ENCODE measurements around the gene MTMR10. TPM values are rescaled to one million over a fixed set of nuclear protein-coding genes. Genes with fewer than 3 reads are reported as not detected.

Gene MTMR10
- total and polyA plus RNA-seq, 2 experiments from 2014 or later: 4.3 to 11.3 TPM

GRCh38 chr15:31019986-31020385, 28.6 kb upstream of the MTMR10 start:
- no peak for ATAC-seq
- H3K27ac Mint-ChIP-seq: no peak overlapping the region

GRCh38 chr15:31017311-31017710, 25.9 kb upstream of the MTMR10 start:
- Mint-ChIP-seq H3K9me3 (no peaks in the 10 kb centered on the region), H3K27ac (no peak overlapping the region), H3K36me3 (ENCODE audit: low read depth) (no peaks in the 10 kb centered on the region), H3K4me1 (peaks cover 20% of the 10 kb centered on the region), H3K4me3 (no peak overlapping the region), H3K27me3 (ENCODE audit: insufficient read depth, low read depth, poor library complexity) (no peaks in the 10 kb centered on the region)
- no peaks in the 10 kb centered on the region for H3F3A ChIP-seq (replicated peaks; ENCODE audit: low read depth)
- no peak overlapping the region for H3K4me2 ChIP-seq
- H3K27me3 ChIP-seq (ENCODE audit: insufficient read depth): no peaks in the 10 kb centered on the region
- H3K4me1 ChIP-seq (ENCODE audit: insufficient read depth): peaks cover 10% of the 10 kb centered on the region; the same call in 1 of the 2 replicates
- no peaks in the 10 kb centered on the region for H3K36me3 ChIP-seq (ENCODE audit: insufficient read depth)
- H3K9me2 ChIP-seq (ENCODE audit: insufficient read depth): no peaks in the 10 kb centered on the region; the same call in 1 of the 2 replicates
- no peak overlapping the region for H2AFZ ChIP-seq
- no peak for DNase-seq (ENCODE audit: low spot score)
- no peaks in the 10 kb centered on the region for H3K79me2 ChIP-seq (replicated peaks; ENCODE audit: insufficient read depth)
- H4K20me1 ChIP-seq (replicated peaks; ENCODE audit: insufficient read depth): no peaks in the 10 kb centered on the region
- no peak overlapping the region for H3K27ac ChIP-seq (ENCODE audit: low read depth)
- no peak for ATAC-seq
- H3K4me3 ChIP-seq: no peak overlapping the region
- TF ChIP-seq JUNB (IDR thresholded peaks at IDR 0.05; ENCODE audit: unreplicated experiment) (no peak), ZNF331 (CRISPR knock-in tag; IDR thresholded peaks at IDR 0.05; ENCODE audit: low read depth) (no peak), REST (IDR thresholded peaks at IDR 0.05; ENCODE audit: unreplicated experiment) (no peak), POLR2AphosphoS5 (IDR thresholded peaks at IDR 0.05; ENCODE audit: low read depth) (no peak), EZH2phosphoT487 (IDR thresholded peaks at IDR 0.05; ENCODE audit: unreplicated experiment) (no peak)
- TF ChIP-seq, protein P1, sequence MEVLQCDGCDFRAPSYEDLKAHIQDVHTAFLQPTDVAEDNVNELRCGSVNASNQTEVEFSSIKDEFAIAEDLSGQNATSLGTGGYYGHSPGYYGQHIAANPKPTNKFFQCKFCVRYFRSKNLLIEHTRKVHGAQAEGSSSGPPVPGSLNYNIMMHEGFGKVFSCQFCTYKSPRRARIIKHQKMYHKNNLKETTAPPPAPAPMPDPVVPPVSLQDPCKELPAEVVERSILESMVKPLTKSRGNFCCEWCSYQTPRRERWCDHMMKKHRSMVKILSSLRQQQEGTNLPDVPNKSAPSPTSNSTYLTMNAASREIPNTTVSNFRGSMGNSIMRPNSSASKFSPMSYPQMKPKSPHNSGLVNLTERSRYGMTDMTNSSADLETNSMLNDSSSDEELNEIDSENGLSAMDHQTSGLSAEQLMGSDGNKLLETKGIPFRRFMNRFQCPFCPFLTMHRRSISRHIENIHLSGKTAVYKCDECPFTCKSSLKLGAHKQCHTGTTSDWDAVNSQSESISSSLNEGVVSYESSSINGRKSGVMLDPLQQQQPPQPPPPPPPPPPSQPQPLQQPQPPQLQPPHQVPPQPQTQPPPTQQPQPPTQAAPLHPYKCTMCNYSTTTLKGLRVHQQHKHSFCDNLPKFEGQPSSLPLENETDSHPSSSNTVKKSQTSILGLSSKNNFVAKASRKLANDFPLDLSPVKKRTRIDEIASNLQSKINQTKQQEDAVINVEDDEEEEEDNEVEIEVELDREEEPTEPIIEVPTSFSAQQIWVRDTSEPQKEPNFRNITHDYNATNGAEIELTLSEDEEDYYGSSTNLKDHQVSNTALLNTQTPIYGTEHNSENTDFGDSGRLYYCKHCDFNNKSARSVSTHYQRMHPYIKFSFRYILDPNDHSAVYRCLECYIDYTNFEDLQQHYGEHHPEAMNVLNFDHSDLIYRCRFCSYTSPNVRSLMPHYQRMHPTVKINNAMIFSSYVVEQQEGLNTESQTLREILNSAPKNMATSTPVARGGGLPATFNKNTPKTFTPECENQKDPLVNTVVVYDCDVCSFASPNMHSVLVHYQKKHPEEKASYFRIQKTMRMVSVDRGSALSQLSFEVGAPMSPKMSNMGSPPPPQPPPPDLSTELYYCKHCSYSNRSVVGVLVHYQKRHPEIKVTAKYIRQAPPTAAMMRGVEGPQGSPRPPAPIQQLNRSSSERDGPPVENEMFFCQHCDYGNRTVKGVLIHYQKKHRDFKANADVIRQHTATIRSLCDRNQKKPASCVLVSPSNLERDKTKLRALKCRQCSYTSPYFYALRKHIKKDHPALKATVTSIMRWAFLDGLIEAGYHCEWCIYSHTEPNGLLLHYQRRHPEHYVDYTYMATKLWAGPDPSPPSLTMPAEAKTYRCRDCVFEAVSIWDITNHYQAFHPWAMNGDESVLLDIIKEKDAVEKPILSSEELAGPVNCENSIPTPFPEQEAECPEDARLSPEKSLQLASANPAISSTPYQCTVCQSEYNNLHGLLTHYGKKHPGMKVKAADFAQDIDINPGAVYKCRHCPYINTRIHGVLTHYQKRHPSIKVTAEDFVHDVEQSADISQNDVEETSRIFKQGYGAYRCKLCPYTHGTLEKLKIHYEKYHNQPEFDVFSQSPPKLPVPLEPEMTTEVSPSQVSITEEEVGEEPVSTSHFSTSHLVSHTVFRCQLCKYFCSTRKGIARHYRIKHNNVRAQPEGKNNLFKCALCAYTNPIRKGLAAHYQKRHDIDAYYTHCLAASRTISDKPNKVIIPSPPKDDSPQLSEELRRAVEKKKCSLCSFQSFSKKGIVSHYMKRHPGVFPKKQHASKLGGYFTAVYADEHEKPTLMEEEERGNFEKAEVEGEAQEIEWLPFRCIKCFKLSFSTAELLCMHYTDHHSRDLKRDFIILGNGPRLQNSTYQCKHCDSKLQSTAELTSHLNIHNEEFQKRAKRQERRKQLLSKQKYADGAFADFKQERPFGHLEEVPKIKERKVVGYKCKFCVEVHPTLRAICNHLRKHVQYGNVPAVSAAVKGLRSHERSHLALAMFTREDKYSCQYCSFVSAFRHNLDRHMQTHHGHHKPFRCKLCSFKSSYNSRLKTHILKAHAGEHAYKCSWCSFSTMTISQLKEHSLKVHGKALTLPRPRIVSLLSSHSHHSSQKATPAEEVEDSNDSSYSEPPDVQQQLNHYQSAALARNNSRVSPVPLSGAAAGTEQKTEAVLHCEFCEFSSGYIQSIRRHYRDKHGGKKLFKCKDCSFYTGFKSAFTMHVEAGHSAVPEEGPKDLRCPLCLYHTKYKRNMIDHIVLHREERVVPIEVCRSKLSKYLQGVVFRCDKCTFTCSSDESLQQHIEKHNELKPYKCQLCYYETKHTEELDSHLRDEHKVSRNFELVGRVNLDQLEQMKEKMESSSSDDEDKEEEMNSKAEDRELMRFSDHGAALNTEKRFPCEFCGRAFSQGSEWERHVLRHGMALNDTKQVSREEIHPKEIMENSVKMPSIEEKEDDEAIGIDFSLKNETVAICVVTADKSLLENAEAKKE (CRISPR knock-in tag; IDR thresholded peaks at IDR 0.05): no peak

More at GRCh38 chr15:31019986-31020385, 28.6 kb upstream of the MTMR10 start:
- Histone ChIP-seq H3K9me2 (ENCODE audit: insufficient read depth) (no peaks in the 10 kb centered on the region; the same call in 1 of the 2 replicates), H4K20me1 (replicated peaks; ENCODE audit: insufficient read depth) (no peaks in the 10 kb centered on the region), H3K36me3 (ENCODE audit: insufficient read depth) (no peaks in the 10 kb centered on the region), H3K27ac (ENCODE audit: low read depth) (no peak overlapping the region), H3F3A (replicated peaks; ENCODE audit: low read depth) (no peaks in the 10 kb centered on the region), H2AFZ (no peak overlapping the region), H3K27me3 (ENCODE audit: insufficient read depth) (no peaks in the 10 kb centered on the region), H3K4me2 (no peak overlapping the region), H3K79me2 (replicated peaks; ENCODE audit: insufficient read depth) (no peaks in the 10 kb centered on the region), H3K4me3 (no peak overlapping the region), H3K4me1 (ENCODE audit: insufficient read depth) (peaks cover 12% of the 10 kb centered on the region)
- peaks cover 25% of the 10 kb centered on the region for H3K4me1 Mint-ChIP-seq
- no peak for DNase-seq (ENCODE audit: low spot score)
- H3K9me3 Mint-ChIP-seq: no peaks in the 10 kb centered on the region
- no peaks in the 10 kb centered on the region for H3K36me3 Mint-ChIP-seq (ENCODE audit: low read depth)
- peaks cover 3% of the 10 kb centered on the region for H3K27me3 Mint-ChIP-seq (ENCODE audit: insufficient read depth, low read depth, poor library complexity)
- H3K4me3 Mint-ChIP-seq: no peak overlapping the region
- no peak for TF ChIP-seq ZNF331 (CRISPR knock-in tag; IDR thresholded peaks at IDR 0.05; ENCODE audit: low read depth)
- TF ChIP-seq, protein P2, sequence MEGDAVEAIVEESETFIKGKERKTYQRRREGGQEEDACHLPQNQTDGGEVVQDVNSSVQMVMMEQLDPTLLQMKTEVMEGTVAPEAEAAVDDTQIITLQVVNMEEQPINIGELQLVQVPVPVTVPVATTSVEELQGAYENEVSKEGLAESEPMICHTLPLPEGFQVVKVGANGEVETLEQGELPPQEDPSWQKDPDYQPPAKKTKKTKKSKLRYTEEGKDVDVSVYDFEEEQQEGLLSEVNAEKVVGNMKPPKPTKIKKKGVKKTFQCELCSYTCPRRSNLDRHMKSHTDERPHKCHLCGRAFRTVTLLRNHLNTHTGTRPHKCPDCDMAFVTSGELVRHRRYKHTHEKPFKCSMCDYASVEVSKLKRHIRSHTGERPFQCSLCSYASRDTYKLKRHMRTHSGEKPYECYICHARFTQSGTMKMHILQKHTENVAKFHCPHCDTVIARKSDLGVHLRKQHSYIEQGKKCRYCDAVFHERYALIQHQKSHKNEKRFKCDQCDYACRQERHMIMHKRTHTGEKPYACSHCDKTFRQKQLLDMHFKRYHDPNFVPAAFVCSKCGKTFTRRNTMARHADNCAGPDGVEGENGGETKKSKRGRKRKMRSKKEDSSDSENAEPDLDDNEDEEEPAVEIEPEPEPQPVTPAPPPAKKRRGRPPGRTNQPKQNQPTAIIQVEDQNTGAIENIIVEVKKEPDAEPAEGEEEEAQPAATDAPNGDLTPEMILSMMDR (conservative IDR thresholded peaks at IDR 0.05; ENCODE audit: low read depth in 2 of 2): no peak
